ENCODE measurements around the gene MAT2B. TPM values are rescaled to one million over a fixed set of nuclear protein-coding genes. Genes with fewer than 3 reads are reported as not detected.

MAT2B gene
- total and polyA plus RNA-seq, 9 of the 15 experiments (the other 6 are each of a cell fraction or from before 2014, with no cell fraction given): 32.0 to 57.7 (median 43.6) TPM

DNA sequence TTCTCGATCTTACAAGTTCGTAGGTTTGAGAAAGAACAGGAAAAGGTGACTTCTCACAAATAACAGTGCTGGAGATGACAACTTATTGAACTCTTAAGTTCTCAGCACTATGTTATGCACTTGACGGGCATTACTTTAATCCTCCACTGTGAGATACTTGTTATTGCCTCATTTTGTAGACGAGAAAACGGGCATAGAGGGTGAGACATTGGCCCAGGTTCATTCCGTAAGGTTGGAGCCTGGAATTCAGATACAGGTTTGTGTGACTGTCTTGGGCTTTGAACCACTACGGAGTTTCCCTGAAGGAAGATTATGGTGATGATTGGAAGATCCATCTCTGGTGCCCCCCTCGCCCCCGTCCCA, 657 bp downstream of the MAT2B start:
- H2AFZ ChIP-seq (ENCODE audit: low read depth, low read length): peak overlapping the region; percentile 84; the same call in 1 of the 2 replicates
- in situ Hi-C loops (cut with MboI): loop anchor here (25.0 kb wide), 1 partner anchor 856 kb away; no protein-coding TSS in a partner anchor
- no peak for TF ChIP-seq ZNF507 (tag; conservative IDR thresholded peaks at IDR 0.05)
- no peak for TF ChIP-seq NCOA1 (IDR thresholded peaks at IDR 0.05; ENCODE audit: low read depth)
- 0 out of 2 replicates have a peak, but pooled peaks have one; percentile 51 for TF ChIP-seq HEY1 (CRISPR knock-in tag; IDR thresholded peaks at IDR 0.05; ENCODE audit: borderline replicate concordance)
- no peak for TF ChIP-seq CEBPG (CRISPR knock-in tag; IDR thresholded peaks at IDR 0.05)
- peak in 1 of 2 experiments; percentile 16; a peak in 1 of 4 replicates for TF ChIP-seq CEBPG (tag; conservative IDR thresholded peaks at IDR 0.05 in 1 of 2, IDR thresholded peaks at IDR 0.05 in 1 of 2)
- no peak for TF ChIP-seq RUNX1 (IDR thresholded peaks at IDR 0.05; ENCODE audit: low read depth)
- TF ChIP-seq DNMT1 (IDR thresholded peaks at IDR 0.05): no peak
- TF ChIP-seq MEF2A (IDR thresholded peaks at IDR 0.05; ENCODE audit: control insufficient read depth, low read depth, low read length): no peak
- TF ChIP-seq GABPA (tag; conservative IDR thresholded peaks at IDR 0.05; ENCODE audit: low read depth): no peak
- peak; percentile 7; the same call in 1 of the 2 replicates for TF ChIP-seq FOXK1 (CRISPR knock-in tag; IDR thresholded peaks at IDR 0.05; ENCODE audit: borderline replicate concordance)
- no peak for TF ChIP-seq ZBTB17 (CRISPR knock-in tag; IDR thresholded peaks at IDR 0.05)
- no peak for TF ChIP-seq PRPF4 (IDR thresholded peaks at IDR 0.05; ENCODE audit: insufficient read depth, low read depth, low read length, poor library complexity, severe bottlenecking)
- no peak for TF ChIP-seq ZNF124 (CRISPR knock-in tag; IDR thresholded peaks at IDR 0.05)
- no peak for TF ChIP-seq HNRNPK (IDR thresholded peaks at IDR 0.05; ENCODE audit: low read depth, low read length, poor library complexity, severe bottlenecking)
- TF ChIP-seq MTA3 (IDR thresholded peaks at IDR 0.05; ENCODE audit: borderline replicate concordance): no peak
- no peak for TF ChIP-seq CBFA2T3 (IDR thresholded peaks at IDR 0.05)
- no peak for TF ChIP-seq POLR2AphosphoS2 (IDR thresholded peaks at IDR 0.05; ENCODE audit: low read length)
- TF ChIP-seq, protein P1, sequence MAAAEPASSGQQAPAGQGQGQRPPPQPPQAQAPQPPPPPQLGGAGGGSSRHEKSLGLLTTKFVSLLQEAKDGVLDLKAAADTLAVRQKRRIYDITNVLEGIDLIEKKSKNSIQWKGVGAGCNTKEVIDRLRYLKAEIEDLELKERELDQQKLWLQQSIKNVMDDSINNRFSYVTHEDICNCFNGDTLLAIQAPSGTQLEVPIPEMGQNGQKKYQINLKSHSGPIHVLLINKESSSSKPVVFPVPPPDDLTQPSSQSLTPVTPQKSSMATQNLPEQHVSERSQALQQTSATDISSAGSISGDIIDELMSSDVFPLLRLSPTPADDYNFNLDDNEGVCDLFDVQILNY (CRISPR knock-in tag; IDR thresholded peaks at IDR 0.05): no peak
- TF ChIP-seq, protein P2, sequence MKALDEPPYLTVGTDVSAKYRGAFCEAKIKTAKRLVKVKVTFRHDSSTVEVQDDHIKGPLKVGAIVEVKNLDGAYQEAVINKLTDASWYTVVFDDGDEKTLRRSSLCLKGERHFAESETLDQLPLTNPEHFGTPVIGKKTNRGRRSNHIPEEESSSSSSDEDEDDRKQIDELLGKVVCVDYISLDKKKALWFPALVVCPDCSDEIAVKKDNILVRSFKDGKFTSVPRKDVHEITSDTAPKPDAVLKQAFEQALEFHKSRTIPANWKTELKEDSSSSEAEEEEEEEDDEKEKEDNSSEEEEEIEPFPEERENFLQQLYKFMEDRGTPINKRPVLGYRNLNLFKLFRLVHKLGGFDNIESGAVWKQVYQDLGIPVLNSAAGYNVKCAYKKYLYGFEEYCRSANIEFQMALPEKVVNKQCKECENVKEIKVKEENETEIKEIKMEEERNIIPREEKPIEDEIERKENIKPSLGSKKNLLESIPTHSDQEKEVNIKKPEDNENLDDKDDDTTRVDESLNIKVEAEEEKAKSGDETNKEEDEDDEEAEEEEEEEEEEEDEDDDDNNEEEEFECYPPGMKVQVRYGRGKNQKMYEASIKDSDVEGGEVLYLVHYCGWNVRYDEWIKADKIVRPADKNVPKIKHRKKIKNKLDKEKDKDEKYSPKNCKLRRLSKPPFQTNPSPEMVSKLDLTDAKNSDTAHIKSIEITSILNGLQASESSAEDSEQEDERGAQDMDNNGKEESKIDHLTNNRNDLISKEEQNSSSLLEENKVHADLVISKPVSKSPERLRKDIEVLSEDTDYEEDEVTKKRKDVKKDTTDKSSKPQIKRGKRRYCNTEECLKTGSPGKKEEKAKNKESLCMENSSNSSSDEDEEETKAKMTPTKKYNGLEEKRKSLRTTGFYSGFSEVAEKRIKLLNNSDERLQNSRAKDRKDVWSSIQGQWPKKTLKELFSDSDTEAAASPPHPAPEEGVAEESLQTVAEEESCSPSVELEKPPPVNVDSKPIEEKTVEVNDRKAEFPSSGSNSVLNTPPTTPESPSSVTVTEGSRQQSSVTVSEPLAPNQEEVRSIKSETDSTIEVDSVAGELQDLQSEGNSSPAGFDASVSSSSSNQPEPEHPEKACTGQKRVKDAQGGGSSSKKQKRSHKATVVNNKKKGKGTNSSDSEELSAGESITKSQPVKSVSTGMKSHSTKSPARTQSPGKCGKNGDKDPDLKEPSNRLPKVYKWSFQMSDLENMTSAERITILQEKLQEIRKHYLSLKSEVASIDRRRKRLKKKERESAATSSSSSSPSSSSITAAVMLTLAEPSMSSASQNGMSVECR (CRISPR knock-in tag; IDR thresholded peaks at IDR 0.05): no peak

More for the DNA sequence above, 657 bp downstream of the MAT2B start:
- BruUV-seq (replicated peaks): TSS peak; percentile 49
- FAIRE-seq (no peak), ATAC-seq (no peak), DNase-seq (ENCODE audit: extremely low read depth in 1 of 4, low spot score in 3 of 4) (peak in 1 of 4 experiments; percentile 7)
- no peaks in the 10 kb centered on the region for H3K9me3 ChIP-seq (replicated peaks; ENCODE audit: control insufficient read depth, insufficient read depth, low read depth, low read length)
- H3K79me2 ChIP-seq (ENCODE audit: control insufficient read depth, insufficient read depth, low read length): peaks cover 73% of the 10 kb centered on the region
- H3K4me3 ChIP-seq: peak overlapping the region; percentile 65
- no peaks in the 10 kb centered on the region for H3K9me1 ChIP-seq (ENCODE audit: control insufficient read depth, insufficient read depth, low read length)
- ChIA-PET POLR2A (interaction anchor here (1.0 to 4.7 kb wide), 2 partner anchors 37 to 46 kb away, joined by 3 to 44 read pairs; partner anchors contain the start of genes HMMR and NUDCD2), CTCF (ENCODE audit: low intra/inter-chr PET ratio) (no interaction called here)
- peaks cover 5 to 7% of the 10 kb centered on the region in 2 experiments; a peak in 3 of 5 replicates for H3K4me1 ChIP-seq (replicated peaks in 1 of 2; ENCODE audit: control insufficient read depth in 2 of 2, insufficient read depth in 2 of 2, low read length in 2 of 2)
- 0 out of 2 replicates have a peak, but pooled peaks cover 3% of the 10 kb centered on the region for H4K20me1 ChIP-seq (replicated peaks; ENCODE audit: control insufficient read depth, insufficient read depth, low read length)
- no peaks in the 10 kb centered on the region for H3K27me3 ChIP-seq (ENCODE audit: control insufficient read depth in 2 of 2, insufficient read depth in 2 of 2, low read length in 2 of 2)
- intact Hi-C loops (cut with micrococcal nuclease): loop anchor here (5.0 kb wide), 1 partner anchor 851 kb away; no protein-coding TSS in a partner anchor
- WGBS (ENCODE audit: insufficient coverage, low coverage, missing lambda C conversion rate): under 1% methylated on average over 9 of the region's 9 CpGs
- H3K9ac ChIP-seq (ENCODE audit: insufficient read depth in 1 of 2, low read depth in 2 of 2, low read length in 2 of 2): peak overlapping the region; percentile 85 to 90
- H3K36me3 ChIP-seq (ENCODE audit: control insufficient read depth, insufficient read depth, low read length): peaks cover 3% of the 10 kb centered on the region; the same call in 1 of the 3 replicates
- peak overlapping the region; percentile 87 for H3K27ac ChIP-seq (ENCODE audit: extremely low read depth, low read depth, low read length)
- H3K4me2 ChIP-seq (ENCODE audit: insufficient read depth, low read length): peak overlapping the region; percentile 97

All from K562 (cell line).